Epithelial cell of esophagus (primary cell): ENCODE measurements around the gene JAML.

Source experiments
- DNase-seq: peaks from one replicate; pipeline ENCODE4 v3.0.0; 2010; ENCODE audit warnings: low read depth
- H3K4me3 ChIP-seq: 2 replicates; pipeline ENCODE4 v1.5.1; 2011; ENCODE audit warnings: mild to moderate bottlenecking, low read length, control low read depth
- CTCF ChIP-seq: IDR thresholded peaks from 2 replicates; pipeline ENCODE4 v1.5.1; 2011; ENCODE audit warnings: low read depth, mild to moderate bottlenecking, low read length, control low read depth, inconsistent platforms; ENCODE audit not compliant: insufficient read depth; ENCODE audit errors: missing control alignments

JAML gene

GRCh38 chr11:118161786-118162185, 63.0 kb downstream of the JAML start:
- DNase-seq = no peak
- TF ChIP-seq CTCF = no peak
- H3K4me3 ChIP-seq = no peak overlapping the region

- no peak for DNase-seq
- H3K4me3 ChIP-seq = no peak overlapping the region
- no peak for TF ChIP-seq CTCF
Observed at GRCh38 chr11:118157186-118157895, 67.5 kb downstream of the JAML start.

GRCh38 chr11:118156531-118157185, 68.2 kb downstream of the JAML start:
- H3K4me3 ChIP-seq = no peak overlapping the region

GRCh38 chr11:118155776-118156530, 68.9 kb downstream of the JAML start:
- H3K4me3 ChIP-seq = no peak overlapping the region
- DNase-seq = no peak
- TF ChIP-seq CTCF = no peak

More at GRCh38 chr11:118156531-118157185, 68.2 kb downstream of the JAML start:
- no peak for TF ChIP-seq CTCF
- DNase-seq = no peak

GRCh38 chr11:118154641-118155040, 70.2 kb downstream of the JAML start:
- no peak overlapping the region for H3K4me3 ChIP-seq
- no peak for TF ChIP-seq CTCF
- no peak for DNase-seq

- DNase-seq = no peak
- H3K4me3 ChIP-seq = no peak overlapping the region
Observed at GRCh38 chr11:118153976-118154375, 70.8 kb downstream of the JAML start.

More at GRCh38 chr11:118153976-118154375, 70.8 kb downstream of the JAML start:
- TF ChIP-seq CTCF = no peak
